Mucosa of descending colon (tissue), 3 donors: ENCODE data around the gene VAMP3. TPM values are rescaled to one million over a fixed set of nuclear protein-coding genes. Genes with fewer than 3 reads are reported as not detected.
A peak's percentile ranks its signal among the peaks of the same experiment; 100 is the strongest.

ENCODE experiments used
- ATAC-seq: fragments of 200-7000 bp; cut with Tn5 transposase; one replicate; pipeline ENCODE4 v1.9.1; 2020; ENCODE audit warnings: mild to moderate bottlenecking, moderate library complexity
- DNase-seq, 3 donors: peaks; one replicate each; pipeline ENCODE4 v3.0.0-alpha.2; 2020
- H3K36me3 ChIP-seq: fragments of 200-600 bp; one replicate; pipeline ENCODE4 v1.8.0; 2021; ENCODE audit warnings: low read depth, mild to moderate bottlenecking
- H3K4me1 ChIP-seq: fragments of 200-600 bp; one replicate; pipeline ENCODE4 v1.8.0; 2021; ENCODE audit warnings: low read depth, mild to moderate bottlenecking
- H3K4me3 ChIP-seq: fragments of 200-600 bp; one replicate; pipeline ENCODE4 v1.8.0; 2021; ENCODE audit warnings: mild to moderate bottlenecking
- H3K9me3 ChIP-seq: fragments of 200-600 bp; one replicate; pipeline ENCODE4 v1.8.0; 2021; ENCODE audit warnings: mild to moderate bottlenecking
- CTCF ChIP-seq: fragments of 200-600 bp; IDR thresholded peaks from one replicate; pipeline ENCODE4 v1.8.0; 2022; ENCODE audit warnings: antibody characterized with exemption, mild to moderate bottlenecking
- intact Hi-C, 2 donors: fragments of 100-400 bp; cut with DNase I in 1 of 2; cut with micrococcal nuclease in 1 of 2; formaldehyde crosslinking; loops; one replicate each; pipeline versions ENCODE4 v1.11.0 to v1.11.1; 2022; cut with DNase I, micrococcal nuclease
- total RNA-seq, 3 donors: library from RNA; stranded (reverse); fragmentation: NEBNext Ultra II Directional in 2 of 3; extraction: Animal tissue kit (Norgen Biotek cat#: 25700) in 2 of 3; gene quantifications; one replicate each; pipeline versions ENCODE4 v1.2.1 to v1.2.4, GENCODE V29; 2021 to 2023
- donor health status: DM: no; HTN: no; CAD: no; lungs with moderate emphysema.
- donor health status: DM: no; HTN: no; CAD: no.
- donor health status: DM: no; HTN: yes; CAD: no.

VAMP3 gene
- total RNA-seq, 3 donors from 2014 or later = 91.6 to 105 (median 94.3) TPM

- no peak for TF ChIP-seq CTCF
- ATAC-seq (no peak), DNase-seq (no peak)
- peaks cover 8% of the 10 kb centered on the region for H3K9me3 ChIP-seq
- no peaks in the 10 kb centered on the region for H3K4me1 ChIP-seq
- H3K36me3 ChIP-seq = no peaks in the 10 kb centered on the region
- no peak overlapping the region for H3K4me3 ChIP-seq
- intact Hi-C loops = no loop called here
Measured at GRCh38 chr1:7813677-7814373, 42.7 kb downstream of the VAMP3 start.

GRCh38 chr1:7821282-7821681 is 50.2 kb downstream of the VAMP3 start:
- intact Hi-C loops = no loop called here
- H3K9me3 ChIP-seq = no peaks in the 10 kb centered on the region
- H3K36me3 ChIP-seq = no peaks in the 10 kb centered on the region
- DNase-seq (no peak), ATAC-seq (no peak)
- no peak for TF ChIP-seq CTCF
- H3K4me1 ChIP-seq = no peaks in the 10 kb centered on the region
- H3K4me3 ChIP-seq = no peak overlapping the region

DNA sequence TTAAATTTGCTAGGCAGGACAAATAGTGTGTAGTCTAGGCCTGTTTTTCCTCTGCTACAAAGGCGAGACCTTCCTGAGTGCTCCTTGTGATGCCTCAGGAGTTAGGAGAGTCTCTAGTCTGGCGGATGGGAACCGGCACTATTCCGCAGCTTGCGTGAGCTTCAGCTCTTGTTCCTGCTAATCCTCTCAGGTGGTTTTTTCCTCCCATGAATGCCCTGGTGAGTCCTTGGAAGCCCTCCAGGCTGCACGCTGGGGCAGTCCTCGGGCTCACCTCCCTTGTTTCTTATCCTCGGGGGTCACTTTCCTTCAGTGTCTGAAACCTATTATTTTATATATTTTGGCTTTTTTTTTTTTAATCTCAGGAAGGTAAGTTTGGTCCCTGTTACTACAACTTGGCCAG is 53.6 kb downstream of the VAMP3 start:
- H3K4me1 ChIP-seq = no peaks in the 10 kb centered on the region
- TF ChIP-seq CTCF = no peak
- H3K36me3 ChIP-seq = no peaks in the 10 kb centered on the region
- H3K9me3 ChIP-seq = no peaks in the 10 kb centered on the region
- no peak overlapping the region for H3K4me3 ChIP-seq
- ATAC-seq = no peak
- no peak for DNase-seq
- intact Hi-C loops = no loop called here

DNA sequence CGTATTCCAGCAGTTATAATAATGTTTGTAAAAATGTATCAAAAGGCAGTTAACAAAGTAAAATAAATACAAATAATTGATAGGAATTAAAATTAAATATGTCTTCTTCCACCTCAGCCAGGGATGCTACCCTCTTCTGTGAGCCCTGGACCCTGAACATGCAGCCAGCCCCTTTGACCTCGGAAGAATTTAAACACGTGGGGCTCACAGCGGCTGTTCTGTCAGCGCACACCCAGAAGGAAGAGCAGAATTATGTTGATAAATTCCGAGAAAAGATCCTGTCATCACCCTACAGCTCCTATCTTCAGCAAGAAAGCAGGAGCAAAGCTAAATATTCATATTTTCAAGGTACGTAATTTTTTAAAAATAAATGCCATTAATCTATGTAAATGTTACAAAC is 55.3 kb downstream of the VAMP3 start:
- ATAC-seq = no peak
- H3K4me3 ChIP-seq = no peak overlapping the region
- H3K36me3 ChIP-seq = no peaks in the 10 kb centered on the region

GRCh38 chr1:7827126-7827955 is 56.2 kb downstream of the VAMP3 start:
- Histone ChIP-seq H3K9me3 (no peaks in the 10 kb centered on the region), H3K4me3 (no peak overlapping the region), H3K4me1 (no peaks in the 10 kb centered on the region), H3K36me3 (no peaks in the 10 kb centered on the region)
- ATAC-seq (peak; percentile 50), DNase-seq (peak in 2 of 3 donors; percentile 18 to 37)
- no peak for TF ChIP-seq CTCF
- intact Hi-C loops = no loop called here

More for the DNA sequence above, 55.3 kb downstream of the VAMP3 start:
- intact Hi-C loops = no loop called here
- no peak for TF ChIP-seq CTCF
- H3K9me3 ChIP-seq = no peaks in the 10 kb centered on the region
- no peaks in the 10 kb centered on the region for H3K4me1 ChIP-seq
- no peak for DNase-seq

Other genes with a start within 250 kb of the VAMP3 start
- 10 to 100 TPM in 2 of 3 donors, 1 to 10 TPM in 1; 6.9 to 42.1 (median 14.7) TPM for gene PER3, start 13.0 kb downstream of the VAMP3 start, total RNA-seq
- gene UTS2, start 81.8 kb downstream of the VAMP3 start, total RNA-seq = under 1 TPM in 1 of 3 donors, not detected in 2; 0.17 TPM
- under 1 TPM; 0.19 to 0.51 (median 0.35) TPM for gene TNFRSF9, start 169.5 kb downstream of the VAMP3 start, total RNA-seq
- gene PARK7, start 190.4 kb downstream of the VAMP3 start, total RNA-seq = 100 to 1,000 TPM; 135 to 200 (median 186) TPM